ENCODE results near the gene CRMP1. TPM values are rescaled to one million over a fixed set of nuclear protein-coding genes. Genes with fewer than 3 reads are reported as not detected.

CRMP1 gene
- total RNA-seq, 1 experiment from 2014 or later: 77.5 TPM

GRCh38 chr4:5893591-5893990 lies 705 bp upstream of the CRMP1 start:
- BruUV-seq (replicated peaks): no TSS peak
- 0 out of 2 replicates have a peak, but pooled peaks have one; percentile 8 for TF ChIP-seq CTCF (conservative IDR thresholded peaks at IDR 0.05; ENCODE audit: low read depth, low read length)
- TF ChIP-seq EZH2 (IDR thresholded peaks at IDR 0.05; ENCODE audit: borderline replicate concordance, low read depth, low read length, poor library complexity, severe bottlenecking): no peak
- H3K36me3 ChIP-seq (ENCODE audit: insufficient read depth, low read length, poor library complexity, severe bottlenecking): no peaks in the 10 kb centered on the region
- ChIA-PET CTCF (no interaction called here), POLR2A (ENCODE audit: low non-redundant PET) (no interaction called here)
- H3K9me3 ChIP-seq (ENCODE audit: low read depth, low read length, poor library complexity, severe bottlenecking): no peaks in the 10 kb centered on the region
- peak overlapping the region; percentile 31 for H3K4me3 ChIP-seq (ENCODE audit: low read depth, low read length, poor library complexity, severe bottlenecking)
- peaks cover 16% of the 10 kb centered on the region for H3K27me3 ChIP-seq (replicated peaks; ENCODE audit: insufficient read depth, low read depth, low read length, poor library complexity)
- no peak for DNase-seq (ENCODE audit: low spot score)
- H3K27ac ChIP-seq (ENCODE audit: low read depth, low read length, poor library complexity, severe bottlenecking): no peak overlapping the region
- intact Hi-C loops (cut with micrococcal nuclease; ENCODE audit: unreplicated experiment): loop anchor here (5.0 kb wide), 1 partner anchor 84 kb away; no protein-coding TSS in a partner anchor
- peaks cover 35% of the 10 kb centered on the region for H3K4me1 ChIP-seq (ENCODE audit: insufficient read depth, low read length, poor library complexity, severe bottlenecking)

- H3K27me3 ChIP-seq (replicated peaks; ENCODE audit: insufficient read depth, low read depth, low read length, poor library complexity): peaks cover 16% of the 10 kb centered on the region
- no TSS peak for BruUV-seq (replicated peaks)
- peaks cover 35% of the 10 kb centered on the region for H3K4me1 ChIP-seq (ENCODE audit: insufficient read depth, low read length, poor library complexity, severe bottlenecking)
- H3K9me3 ChIP-seq (ENCODE audit: low read depth, low read length, poor library complexity, severe bottlenecking): no peaks in the 10 kb centered on the region
- H3K27ac ChIP-seq (ENCODE audit: low read depth, low read length, poor library complexity, severe bottlenecking): no peak overlapping the region
- ChIA-PET CTCF (no interaction called here), POLR2A (ENCODE audit: low non-redundant PET) (no interaction called here)
- DNase-seq (ENCODE audit: low spot score): no peak
- peak; percentile 28 for TF ChIP-seq EZH2 (IDR thresholded peaks at IDR 0.05; ENCODE audit: borderline replicate concordance, low read depth, low read length, poor library complexity, severe bottlenecking)
- TF ChIP-seq CTCF (conservative IDR thresholded peaks at IDR 0.05; ENCODE audit: low read depth, low read length): no peak
- peak overlapping the region; percentile 28 for H3K4me3 ChIP-seq (ENCODE audit: low read depth, low read length, poor library complexity, severe bottlenecking)
- intact Hi-C loops (cut with micrococcal nuclease; ENCODE audit: unreplicated experiment): loop anchor here (5.0 kb wide), 1 partner anchor 85 kb away; no protein-coding TSS in a partner anchor
- H3K36me3 ChIP-seq (ENCODE audit: insufficient read depth, low read length, poor library complexity, severe bottlenecking): no peaks in the 10 kb centered on the region
Measured at GRCh38 chr4:5892323-5893003, 423 bp downstream of the CRMP1 start.

GRCh38 chr4:5891563-5892322 lies 1.1 kb downstream of the CRMP1 start:
- no peak for TF ChIP-seq EZH2 (IDR thresholded peaks at IDR 0.05; ENCODE audit: borderline replicate concordance, low read depth, low read length, poor library complexity, severe bottlenecking)
- no peak for TF ChIP-seq CTCF (conservative IDR thresholded peaks at IDR 0.05; ENCODE audit: low read depth, low read length)
- peak overlapping the region; percentile 28 for H3K4me3 ChIP-seq (ENCODE audit: low read depth, low read length, poor library complexity, severe bottlenecking)
- peaks cover 35% of the 10 kb centered on the region for H3K4me1 ChIP-seq (ENCODE audit: insufficient read depth, low read length, poor library complexity, severe bottlenecking)
- POLR2A ChIA-PET (ENCODE audit: low non-redundant PET): interaction anchor here (0.6 kb wide), 1 partner anchor 12 kb away, joined by 4 read pairs; no protein-coding TSS in a partner anchor
- BruUV-seq (replicated peaks): no TSS peak
- no peak overlapping the region for H3K27ac ChIP-seq (ENCODE audit: low read depth, low read length, poor library complexity, severe bottlenecking)
- no peaks in the 10 kb centered on the region for H3K36me3 ChIP-seq (ENCODE audit: insufficient read depth, low read length, poor library complexity, severe bottlenecking)
- no peaks in the 10 kb centered on the region for H3K9me3 ChIP-seq (ENCODE audit: low read depth, low read length, poor library complexity, severe bottlenecking)
- no peak for DNase-seq (ENCODE audit: low spot score)
- CTCF ChIA-PET: interaction anchor here (0.6 kb wide), 1 partner anchor 38 kb away, joined by 3 read pairs; no protein-coding TSS in a partner anchor
- intact Hi-C loops (cut with micrococcal nuclease; ENCODE audit: unreplicated experiment): loop anchor here (5.0 kb wide), 1 partner anchor 86 kb away; no protein-coding TSS in a partner anchor
- peaks cover 16% of the 10 kb centered on the region for H3K27me3 ChIP-seq (replicated peaks; ENCODE audit: insufficient read depth, low read depth, low read length, poor library complexity)

Data from A673 (cell line).